NCI-H446 treated with DMSO at 0.1 percent for 48 hours (cell line): ENCODE data around the gene EMID1.
"Not testable (repeated sequence)": the region's sequence is repeated elsewhere in the genome, so short reads cannot be mapped to it uniquely, and the experiment has no call there.

ENCODE experiments used
- DNase-seq: peaks from one replicate; lab custom pipeline; 2025; lab: John Stamatoyannopoulos, UW

EMID1 gene

GRCh38 chr22:29231971-29232959, 26.6 kb downstream of the EMID1 start:
- DNase-seq = no peak

DNA sequence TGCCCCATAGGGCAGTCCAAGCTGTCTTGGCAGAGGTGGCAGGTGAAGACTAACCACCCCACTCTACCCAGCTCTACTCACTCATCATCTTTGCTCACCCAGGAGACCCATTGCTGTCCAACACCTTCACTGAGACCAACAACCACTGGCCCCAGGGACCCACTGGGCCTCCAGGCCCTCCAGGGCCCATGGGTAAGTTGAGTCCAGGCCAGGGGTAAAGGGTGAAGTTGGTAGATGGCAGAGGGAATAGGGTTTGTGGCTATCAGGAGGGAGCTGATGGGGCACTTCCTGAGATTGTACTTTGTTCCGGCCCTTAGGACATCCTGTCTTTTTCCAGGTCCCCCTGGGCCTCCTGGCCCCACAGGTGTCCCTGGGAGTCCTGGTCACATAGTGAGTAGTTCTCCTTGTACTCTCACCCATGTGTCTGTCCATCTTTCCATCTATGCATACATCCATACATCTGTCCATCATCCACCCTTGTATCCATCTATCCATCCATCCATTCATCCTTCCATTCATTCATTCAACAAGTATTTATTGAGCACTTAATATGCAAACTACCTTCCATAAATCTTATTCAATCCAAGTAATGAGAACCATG, 27.7 kb downstream of the EMID1 start:
- no peak for DNase-seq

GRCh38 chr22:29240481-29240880, 34.8 kb downstream of the EMID1 start:
- DNase-seq = not testable (repeated sequence)

DNA sequence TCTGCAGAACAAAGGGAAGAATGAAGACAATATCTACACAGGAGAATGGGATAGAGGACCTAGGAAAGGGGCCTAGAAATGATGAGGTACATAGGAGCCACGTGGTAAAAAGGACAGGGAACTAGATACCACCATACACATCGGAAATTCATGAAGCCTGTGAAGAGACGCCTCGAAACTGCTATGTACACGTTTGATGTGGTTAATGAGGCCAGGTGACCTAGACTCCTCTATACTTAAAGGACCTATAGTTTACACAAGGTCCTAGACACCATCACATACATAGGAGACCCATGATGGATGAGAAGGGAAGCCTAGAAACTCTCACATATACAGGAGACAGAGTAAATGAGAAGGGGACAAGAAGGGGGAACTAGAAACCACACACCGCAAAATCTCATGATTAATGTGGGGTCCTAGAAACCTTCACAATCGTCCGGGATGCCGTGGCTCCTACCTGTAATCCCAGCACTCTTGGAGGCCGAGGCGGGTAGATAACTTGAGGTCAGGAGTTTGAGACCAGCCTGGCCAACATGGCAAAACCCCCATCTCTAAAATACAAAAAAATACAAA, 38.3 kb downstream of the EMID1 start:
- DNase-seq = no peak

DNA sequence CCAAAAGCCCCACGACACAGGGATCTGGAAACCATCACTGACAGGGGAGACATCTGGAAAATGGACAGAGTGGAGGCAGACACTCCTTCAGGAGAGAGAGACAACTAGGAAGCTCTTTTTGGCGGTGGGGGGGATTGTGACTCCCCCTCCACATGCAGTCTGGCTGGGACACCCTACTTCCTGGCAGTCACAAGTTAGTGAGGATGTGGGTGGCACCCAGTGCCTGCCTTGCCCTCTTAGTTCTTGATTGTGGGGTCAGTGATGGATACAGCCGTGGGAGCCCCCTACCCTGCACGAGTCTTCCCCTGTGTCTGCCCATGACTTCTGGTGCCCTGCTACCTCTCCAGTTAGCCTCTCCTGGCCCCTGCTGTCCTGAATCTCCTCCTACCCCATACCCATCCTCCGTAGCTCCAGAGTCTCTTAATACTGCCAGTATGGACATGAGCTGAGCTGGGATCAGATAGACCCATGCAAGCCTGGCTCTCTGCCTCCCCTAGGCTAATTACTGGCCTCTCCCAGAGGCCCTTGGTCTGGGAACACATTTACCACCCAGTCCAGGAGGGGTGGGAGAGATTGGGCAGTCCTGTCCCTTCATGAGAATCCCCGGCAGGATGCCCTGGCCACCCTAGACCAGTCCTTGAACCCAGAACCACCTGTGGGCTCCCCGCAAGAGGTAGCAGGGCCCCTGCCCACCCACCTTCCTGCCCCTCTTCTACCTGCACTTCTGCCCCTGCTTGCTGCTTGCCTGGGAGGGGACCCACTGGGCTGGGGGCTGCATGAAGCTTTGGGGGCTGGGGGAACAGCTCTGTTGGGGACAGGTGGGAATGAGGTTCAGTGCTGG, 39.3 kb downstream of the EMID1 start:
- DNase-seq = no peak

GRCh38 chr22:29245626-29246385, 40.1 kb downstream of the EMID1 start:
- no peak for DNase-seq

DNA sequence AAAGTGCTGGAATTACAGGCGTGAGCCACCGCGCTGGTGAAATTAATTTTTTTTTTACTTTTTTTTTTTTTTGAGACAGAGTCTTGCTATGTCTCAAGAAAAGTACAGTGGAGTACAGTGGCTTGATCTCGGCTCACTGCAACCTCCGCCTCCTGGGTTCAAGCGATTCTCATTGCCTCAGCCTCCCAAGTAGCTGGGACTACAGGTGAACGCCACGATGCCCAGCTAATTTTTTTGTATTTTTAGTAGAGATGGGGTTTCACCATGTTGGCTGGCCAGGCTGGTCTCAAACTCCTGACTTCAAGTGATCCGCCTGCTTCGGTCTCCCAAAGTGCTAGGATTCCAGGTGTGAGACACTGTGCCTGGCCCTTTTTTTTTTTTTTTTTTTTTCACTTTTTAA, 42.2 kb downstream of the EMID1 start:
- DNase-seq = not testable (repeated sequence)

- no peak for DNase-seq
Measured at GRCh38 chr22:29251265-29251664, 45.6 kb downstream of the EMID1 start.

GRCh38 chr22:29251981-29252911, 46.5 kb downstream of the EMID1 start:
- DNase-seq = no peak

- no peak for DNase-seq
Measured at GRCh38 chr22:29253561-29254285, 48.0 kb downstream of the EMID1 start.

- DNase-seq = no peak
Measured at GRCh38 chr22:29254286-29254660, 48.6 kb downstream of the EMID1 start.

GRCh38 chr22:29255064-29255621, 49.4 kb downstream of the EMID1 start:
- DNase-seq = no peak

GRCh38 chr22:29256606-29257325, 51.1 kb downstream of the EMID1 start:
- DNase-seq = no peak

GRCh38 chr22:29257751-29258181, 52.1 kb downstream of the EMID1 start:
- DNase-seq = no peak

DNA sequence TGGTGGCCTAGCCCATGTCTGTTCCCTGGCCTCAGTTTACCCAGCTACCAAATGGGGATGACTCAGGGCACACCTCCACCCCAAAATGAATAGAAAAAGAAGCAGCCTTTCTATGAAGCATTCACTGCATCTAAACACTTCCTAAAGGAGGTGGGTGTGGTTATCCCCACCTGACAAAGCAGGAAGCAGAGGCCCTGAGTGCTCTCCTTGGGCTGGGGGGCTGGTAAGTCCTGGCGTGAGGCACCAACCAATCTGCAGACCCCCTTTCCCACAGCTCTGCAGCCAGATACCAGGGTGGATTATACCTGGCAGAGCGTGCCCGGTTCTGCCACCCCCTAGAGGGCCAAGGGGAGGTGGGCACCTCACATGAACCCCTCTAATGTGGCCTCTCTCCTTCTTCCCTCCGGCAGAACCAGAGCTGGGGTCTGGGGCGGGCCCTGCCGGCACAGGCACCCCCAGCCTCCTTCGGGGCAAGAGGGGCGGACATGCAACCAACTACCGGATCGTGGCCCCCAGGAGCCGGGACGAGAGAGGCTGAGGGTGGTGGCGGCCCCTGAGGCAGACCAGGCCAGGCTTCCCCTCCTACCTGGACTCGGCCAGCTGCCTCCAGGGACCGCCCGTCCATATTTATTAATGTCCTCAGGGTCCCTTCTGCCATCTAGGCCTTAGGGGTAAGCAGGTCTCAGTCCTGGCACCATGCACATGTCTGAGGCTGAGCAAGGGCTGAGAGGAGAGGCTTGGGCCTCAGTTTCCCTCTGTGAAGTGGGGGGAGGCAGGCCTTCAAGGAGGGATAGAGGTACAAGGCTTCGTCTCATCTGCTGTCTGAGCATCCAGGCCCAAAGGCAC, 52.9 kb downstream of the EMID1 start:
- no peak for DNase-seq

GRCh38 chr22:29259253-29259899, 53.7 kb downstream of the EMID1 start:
- no peak for DNase-seq

GRCh38 chr22:29260031-29260560, 54.4 kb downstream of the EMID1 start:
- DNase-seq = no peak
